Ovary (tissue), 3 donors: ENCODE results near the gene SLIT3.

Source experiments
- CTCF ChIP-seq, 3 donors: fragments of 450-650 bp in 2 of 3; fragments of 200-600 bp in 1 of 3; IDR thresholded peaks; one replicate each; pipeline versions ENCODE4 v1.5.1 to v1.8.0; 2016 to 2022; ENCODE audit warnings: antibody characterized with exemption in 3 of 3, mild to moderate bottlenecking in 1 of 3
- EP300 ChIP-seq: sonication (generic); formaldehyde crosslinking; IDR thresholded peaks from one replicate; pipeline ENCODE4 v1.6.1; 2017; ENCODE audit warnings: antibody characterized with exemption
- POLR2A ChIP-seq: fragments of 450-650 bp; IDR thresholded peaks from one replicate; pipeline ENCODE4 v1.6.1; 2017; ENCODE audit warnings: antibody characterized with exemption, mild to moderate bottlenecking, moderate library complexity
- donor health status: DM: no; HTN: no; CAD: no.

DNA sequence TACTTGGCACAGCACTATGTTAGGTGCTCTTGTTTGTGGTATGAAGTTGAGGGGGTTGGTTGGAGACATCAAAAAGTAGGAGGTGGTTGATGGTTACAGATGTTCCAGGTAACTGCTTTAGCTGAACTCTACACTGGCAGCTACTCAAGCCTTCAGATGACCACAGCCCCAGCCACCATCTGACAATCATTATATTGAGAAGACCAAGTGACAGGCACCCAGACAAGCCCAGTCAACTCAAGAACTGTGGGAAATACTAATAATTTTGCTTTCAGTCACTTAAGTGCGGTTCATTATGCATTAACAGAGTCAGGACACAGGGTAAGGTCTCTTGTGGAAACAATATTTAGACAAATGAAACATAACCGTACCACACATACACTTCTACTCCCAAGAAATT, 38.9 kb upstream of the SLIT3 start:
- TF ChIP-seq POLR2A: no peak
- no peak for TF ChIP-seq CTCF (IDR thresholded peaks at IDR 0.05)
- no peak for TF ChIP-seq EP300
